Fibroblast of gingiva (primary cell): ENCODE measurements around the gene EIF3F.
"Not testable (repeated sequence)": the region's sequence is repeated elsewhere in the genome, so short reads cannot be mapped to it uniquely, and the experiment has no call there.

ENCODE experiments used
- DNase-seq: peaks from one replicate; pipeline ENCODE4 v3.0.0-alpha.2; 2011; ENCODE audit warnings: low read depth

Gene EIF3F

GRCh38 chr11:7986768-7987559 is at the start of gene EIF3F:
EIF3F (plus strand) TSS chr11:7987337; CDS start chr11:7987353, 16 bp downstream.
- peak; percentile 99 for DNase-seq

GRCh38 chr11:7941146-7941545 is 46.0 kb upstream of the EIF3F start:
- no peak for DNase-seq

- DNase-seq = no peak
Observed at GRCh38 chr11:7941608-7942007, 45.5 kb upstream of the EIF3F start, which contains the start of gene OR10A3. OR10A3 (minus strand) TSS chr11:7941708; CDS start chr11:7939520, 2,188 bp downstream.

- DNase-seq = no peak
Observed at GRCh38 chr11:7944123-7944522, 43.0 kb upstream of the EIF3F start.

GRCh38 chr11:7949934-7950333 is 37.2 kb upstream of the EIF3F start:
- peak; percentile 15 for DNase-seq

- no peak for DNase-seq
Observed at GRCh38 chr11:7955191-7955590, 31.9 kb upstream of the EIF3F start.

- DNase-seq = no peak
Observed at GRCh38 chr11:7964261-7964660, 22.9 kb upstream of the EIF3F start.

GRCh38 chr11:7964873-7965272 is 22.3 kb upstream of the EIF3F start:
- peak; percentile 75 for DNase-seq

- peak; percentile 76 for DNase-seq
Observed at GRCh38 chr11:7965386-7965785, 21.8 kb upstream of the EIF3F start, which contains the start of gene NLRP10. NLRP10 (minus strand) TSS chr11:7965447; CDS start chr11:7963495, 1,952 bp downstream.

- DNase-seq = no peak
Observed at GRCh38 chr11:7967097-7967496, 20.0 kb upstream of the EIF3F start.

GRCh38 chr11:7967826-7968225 is 19.3 kb upstream of the EIF3F start:
- DNase-seq = peak; percentile 43

GRCh38 chr11:7968686-7969085 is 18.5 kb upstream of the EIF3F start:
- no peak for DNase-seq

GRCh38 chr11:7969756-7970646 is 17.1 kb upstream of the EIF3F start:
- no peak for DNase-seq

- DNase-seq = no peak
Observed at GRCh38 chr11:7971846-7972245, 15.3 kb upstream of the EIF3F start.

- peak; percentile 27 for DNase-seq
Observed at GRCh38 chr11:7973011-7973410, 14.1 kb upstream of the EIF3F start.

GRCh38 chr11:7974668-7975067 is 12.5 kb upstream of the EIF3F start:
- no peak for DNase-seq

GRCh38 chr11:7977232-7977917 is 9.8 kb upstream of the EIF3F start:
- DNase-seq = peak; percentile 90

GRCh38 chr11:7981619-7982157 is 5.4 kb upstream of the EIF3F start:
- no peak for DNase-seq

- no peak for DNase-seq
Observed at GRCh38 chr11:7982582-7983119, 4.5 kb upstream of the EIF3F start.

- DNase-seq = no peak
Observed at GRCh38 chr11:7983832-7984590, 3.1 kb upstream of the EIF3F start.

- DNase-seq = not testable (repeated sequence)
Observed at GRCh38 chr11:7987560-7987883, 385 bp downstream of the EIF3F start.
